HepG2 (cell line): ENCODE data around the gene FRMD8. TPM values are rescaled to one million over a fixed set of nuclear protein-coding genes. Genes with fewer than 3 reads are reported as not detected.

Experiments
- BRF2 ChIP-seq: sonication (generic); formaldehyde crosslinking; IDR thresholded peaks from 2 replicates; pipeline ENCODE4 v1.8.1; 2022; ENCODE audit warnings: mild to moderate bottlenecking, missing genetic modification reagents
- EP300 ChIP-seq, 3 experiments: sonication (generic) in 1 of 3; formaldehyde crosslinking in 1 of 3; IDR thresholded peaks; 2 replicates each; pipeline versions ENCODE4 v1.5.1 to v1.6.1; 2011 to 2020; ENCODE audit warnings: low read depth in 2 of 3, low read length in 2 of 3, borderline replicate concordance in 1 of 3, improper control_type of control experiment in 1 of 3, mild to moderate bottlenecking in 1 of 3, missing genetic modification reagents in 1 of 3, moderate library complexity in 1 of 3
- KDM5A ChIP-seq: fragments of 200-600 bp; sonication (generic); IDR thresholded peaks from 2 replicates; pipeline ENCODE4 v1.7.0; 2018; ENCODE audit warnings: antibody characterized with exemption, mild to moderate bottlenecking, low read length, borderline replicate concordance
- MXD3 ChIP-seq: IDR thresholded peaks from 2 replicates; pipeline ENCODE4 v1.6.1; 2016; ENCODE audit warnings: mild to moderate bottlenecking, missing biosample characterization, missing genetic modification reagents
- MXI1 ChIP-seq: IDR thresholded peaks from 3 replicates; pipeline ENCODE4 v1.6.1; 2012; ENCODE audit warnings: low read depth, low read length, inconsistent platforms, borderline replicate concordance
- POLR2AphosphoS5 ChIP-seq: IDR thresholded peaks from 2 replicates; pipeline ENCODE4 v1.6.1; 2012; ENCODE audit warnings: low read depth, low read length
- ZBTB40 ChIP-seq, 2 experiments: fragments of 450-650 bp in 1 of 2; sonication (generic) in 1 of 2; formaldehyde crosslinking in 1 of 2; IDR thresholded peaks; 2 replicates each; pipeline versions ENCODE4 v1.6.1 to v1.8.0; 2016 to 2022; ENCODE audit warnings: antibody characterized with exemption in 1 of 2, mild to moderate bottlenecking in 1 of 2, missing genetic modification reagents in 1 of 2
- ZBTB7A ChIP-seq: sonication (generic); formaldehyde crosslinking; IDR thresholded peaks from 2 replicates; pipeline ENCODE4 v1.8.0; 2022; ENCODE audit warnings: mild to moderate bottlenecking, missing genetic modification reagents
- ZKSCAN5 ChIP-seq: sonication (generic); formaldehyde crosslinking; IDR thresholded peaks from 2 replicates; pipeline ENCODE4 v1.5.1; 2020; ENCODE audit warnings: mild to moderate bottlenecking, missing genetic modification reagents
- ZNF362 ChIP-seq: sonication (generic); formaldehyde crosslinking; IDR thresholded peaks from 2 replicates; pipeline ENCODE4 v1.4.0; 2020; ENCODE audit warnings: missing genetic modification reagents, mild to moderate bottlenecking, borderline replicate concordance
- ZNF644 ChIP-seq: IDR thresholded peaks from 2 replicates; pipeline ENCODE4 v1.6.1; 2016; ENCODE audit warnings: low read depth
- ZNF749 ChIP-seq: sonication (generic); formaldehyde crosslinking; IDR thresholded peaks from 2 replicates; pipeline ENCODE4 v1.8.0; 2022; ENCODE audit warnings: mild to moderate bottlenecking, missing genetic modification reagents, moderate library complexity, borderline replicate concordance
- ZSCAN5A ChIP-seq: sonication (generic); formaldehyde crosslinking; IDR thresholded peaks from 2 replicates; pipeline ENCODE4 v1.8.0; 2022; ENCODE audit warnings: mild to moderate bottlenecking, missing genetic modification reagents, borderline replicate concordance
- polyA plus RNA-seq, 8 experiments: library from polyadenylated mRNA; depleted of rRNA in 3 of 8; stranded (reverse) in 7 of 8; unstranded in 1 of 8; fragments of >200 nt; fragmentation: Illumina TruSeq in 4 of 8; extraction: Trizol in 4 of 8; gene quantifications; 2 replicates each; pipeline versions ENCODE4 v1.2.1 to v1.2.3, GENCODE V29; 2011 to 2016; ENCODE audit warnings: low read depth in 4 of 8, missing spikeins in 1 of 8, mixed read lengths in 1 of 8; ENCODE audit not compliant: insufficient read depth in 1 of 8
- total RNA-seq, 5 experiments: library from RNA; depleted of rRNA; stranded (reverse); fragments of >200 nt; fragmentation: Illumina TruSeq; extraction: Trizol; gene quantifications; 2 replicates each; pipeline ENCODE4 v1.2.3, GENCODE V29; 2016; ENCODE audit warnings: low read depth in 1 of 5

FRMD8 gene
- total and polyA plus RNA-seq, 2 of the 13 experiments (the other 11 are each of a cell fraction or from before 2014, with no cell fraction given): 5.8 to 20.6 TPM

- TF ChIP-seq ZBTB40 (IDR thresholded peaks at IDR 0.05) (no peak), ZBTB40 (CRISPR knock-in tag; IDR thresholded peaks at IDR 0.05) (no peak; the same call in 1 of the 2 replicates), ZSCAN5A (CRISPR knock-in tag) (no peak), EP300 (IDR thresholded peaks at IDR 0.05; ENCODE audit: low read depth in 2 of 2, low read length in 2 of 2) (no peak), EP300 (CRISPR knock-in tag; IDR thresholded peaks at IDR 0.05; ENCODE audit: borderline replicate concordance) (no peak), ZBTB7A (CRISPR knock-in tag) (no peak), ZNF362 (CRISPR knock-in tag) (0 out of 2 replicates have a peak, but pooled peaks have one; percentile 49), POLR2AphosphoS5 (peak; percentile 61), MXD3 (CRISPR knock-in tag) (peak; percentile 70; the same call in 1 of the 2 replicates), ZKSCAN5 (no peak), ZNF749 (peak; percentile 94), BRF2 (peak; percentile 32; the same call in 1 of the 2 replicates), KDM5A (no peak), MXI1 (peak; percentile 58; the same call in 1 of the 3 replicates), ZNF644 (no peak)
Observed at GRCh38 chr11:65386307-65387140, at the start of gene FRMD8 (continued).
